BLaER1 treated with 17β-estradiol and CSF1 and Interleukin-3, amounts not matched to agents 10 nM and 100 nM (cell line): ENCODE data around the gene METAP1.

Source experiments
- H3K27ac ChIP-seq, 11 experiments: shearing (Covaris generic); formaldehyde crosslinking; 2 replicates each; pipeline ENCODE4 v1.8.1; 2022
- H3K27me3 ChIP-seq, 11 experiments: shearing (Covaris generic); formaldehyde crosslinking; 2 replicates each; pipeline ENCODE4 v1.8.1; 2022
- H3K36me3 ChIP-seq, 11 experiments: shearing (Covaris generic); formaldehyde crosslinking; 2 replicates each; pipeline ENCODE4 v1.8.1; 2022
- H3K4me1 ChIP-seq, 10 experiments: shearing (Covaris generic); formaldehyde crosslinking; 2 replicates each; pipeline ENCODE4 v1.8.1; 2022
- H3K4me2 ChIP-seq, 11 experiments: shearing (Covaris generic); formaldehyde crosslinking; 2 replicates each; pipeline ENCODE4 v1.8.1; 2022
- H3K4me3 ChIP-seq, 10 experiments: shearing (Covaris generic); formaldehyde crosslinking; 2 replicates each; pipeline ENCODE4 v1.8.1; 2022
- H3K9ac ChIP-seq, 11 experiments: shearing (Covaris generic); formaldehyde crosslinking; 2 replicates each; pipeline ENCODE4 v1.8.1; 2022
- H3K9me3 ChIP-seq, 11 experiments: shearing (Covaris generic); formaldehyde crosslinking; replicated peaks in 1 of 11; 2 replicates each; pipeline ENCODE4 v1.8.1; 2022
- H4K20me1 ChIP-seq, 11 experiments: shearing (Covaris generic); formaldehyde crosslinking; 2 replicates each; pipeline ENCODE4 v1.8.1; 2022
- Cebpa-rat ChIP-seq, 11 experiments: shearing (Covaris generic); IDR thresholded peaks; 2 replicates each; pipeline ENCODE4 v1.8.1; 2022

METAP1 gene

DNA sequence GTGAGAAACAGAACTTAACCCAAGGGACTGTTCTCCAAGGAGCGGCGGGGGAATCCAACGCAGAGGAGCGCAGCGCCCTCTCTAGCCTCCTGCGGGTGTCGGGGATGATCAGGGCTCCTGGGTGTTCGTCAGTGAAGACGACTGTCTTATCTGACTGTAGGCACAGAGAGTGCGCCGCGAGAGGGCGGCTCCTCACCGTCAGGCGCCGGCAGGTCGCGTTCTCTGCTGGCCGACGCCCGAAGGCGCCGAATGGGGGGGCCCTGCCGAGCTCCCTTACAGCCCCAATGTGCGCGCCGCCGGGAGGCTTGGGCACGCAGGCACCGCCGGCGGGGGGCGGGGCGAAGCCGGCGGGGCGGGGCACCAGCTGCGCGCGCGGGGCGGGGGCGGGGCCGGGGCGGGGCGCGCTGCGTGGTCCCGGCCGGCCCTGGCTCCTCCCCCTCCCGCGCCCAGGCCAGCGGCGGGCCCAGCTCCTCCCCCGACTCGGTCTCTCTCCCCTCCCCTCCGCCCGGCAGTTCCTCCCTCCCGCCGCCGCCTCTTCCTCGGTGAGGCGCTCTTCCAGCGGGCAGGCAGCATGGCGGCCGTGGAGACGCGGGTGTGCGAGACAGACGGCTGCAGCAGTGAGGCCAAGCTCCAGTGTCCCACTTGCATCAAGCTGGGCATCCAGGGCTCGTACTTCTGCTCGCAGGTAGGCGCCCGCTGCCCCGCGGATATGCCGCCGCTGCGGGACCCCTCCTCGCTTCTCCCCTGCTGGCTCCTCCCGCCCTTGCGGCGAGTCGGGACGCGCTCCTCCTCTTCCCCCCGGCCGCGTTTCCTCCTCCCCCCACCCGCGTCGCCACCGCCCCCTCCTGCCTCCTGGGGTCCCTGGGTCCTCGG, at the start of gene METAP1:
TSS of gene METAP1 (plus strand) at position 539 of the 873 bp plus-strand sequence. CDS start at position 572, 33 bp downstream.
- H3K36me3 ChIP-seq, result peaks cover 0 to 22% (median 12%) of the 10 kb centered on the region in 11 experiments; a peak in 11 of 22 replicates
- H3K4me1 ChIP-seq, result peaks cover 8 to 25% (median 21%) of the 10 kb centered on the region in 10 experiments
- peaks cover 0 to 18% (median 6%) of the 10 kb centered on the region in 11 experiments; a peak in 10 of 22 replicates for H3K9me3 ChIP-seq
- H4K20me1 ChIP-seq, result peaks cover 9 to 41% (median 25%) of the 10 kb centered on the region in 11 experiments; a peak in 17 of 22 replicates
- H3K27ac ChIP-seq, result peak within 1 kb of the TSS; percentile 78 to 97 (median 93)
- H3K4me2 ChIP-seq, result peak within 1 kb of the TSS; percentile 69 to 91 (median 83)
- H3K9ac ChIP-seq, result peak within 1 kb of the TSS; percentile 92 to 99 (median 95)
- peak within 1 kb of the TSS; percentile 90 to 100 (median 99) for H3K4me3 ChIP-seq
- TF ChIP-seq Cebpa-rat (IDR thresholded peaks at IDR 0.05), result no peak
- H3K27me3 ChIP-seq, result no peaks in the 10 kb centered on the region

GRCh38 chr4:98946359-98946758, 49.2 kb upstream of the METAP1 start:
- H3K4me1 ChIP-seq, result no peaks in the 10 kb centered on the region
- H3K27ac ChIP-seq, result no peak overlapping the region
- no peaks in the 10 kb centered on the region for H3K27me3 ChIP-seq
- H4K20me1 ChIP-seq, result no peaks in the 10 kb centered on the region
- H3K4me3 ChIP-seq, result no peak overlapping the region
- no peaks in the 10 kb centered on the region for H3K9me3 ChIP-seq
- no peaks in the 10 kb centered on the region for H3K36me3 ChIP-seq
- no peak overlapping the region for H3K4me2 ChIP-seq
- TF ChIP-seq Cebpa-rat (IDR thresholded peaks at IDR 0.05), result no peak
- H3K9ac ChIP-seq, result no peak overlapping the region

GRCh38 chr4:98950925-98951324, 44.6 kb upstream of the METAP1 start:
- Histone ChIP-seq H3K27ac (no peak overlapping the region), H3K9me3 (no peaks in the 10 kb centered on the region), H3K36me3 (no peaks in the 10 kb centered on the region), H3K4me3 (no peak overlapping the region), H3K4me1 (no peaks in the 10 kb centered on the region), H3K27me3 (no peaks in the 10 kb centered on the region), H3K9ac (no peak overlapping the region), H4K20me1 (no peaks in the 10 kb centered on the region), H3K4me2 (no peak overlapping the region)
- no peak for TF ChIP-seq Cebpa-rat (IDR thresholded peaks at IDR 0.05)

- no peaks in the 10 kb centered on the region for H3K36me3 ChIP-seq
- no peak overlapping the region for H3K4me3 ChIP-seq
- H4K20me1 ChIP-seq, result no peaks in the 10 kb centered on the region
- no peak overlapping the region for H3K27ac ChIP-seq
- TF ChIP-seq Cebpa-rat (IDR thresholded peaks at IDR 0.05), result no peak
- H3K9me3 ChIP-seq, result no peaks in the 10 kb centered on the region
- no peaks in the 10 kb centered on the region for H3K27me3 ChIP-seq
- no peak overlapping the region for H3K4me2 ChIP-seq
- H3K9ac ChIP-seq, result no peak overlapping the region
- no peaks in the 10 kb centered on the region for H3K4me1 ChIP-seq
Observed at GRCh38 chr4:98951710-98952109, 43.8 kb upstream of the METAP1 start.

GRCh38 chr4:98955229-98955628, 40.3 kb upstream of the METAP1 start:
- H3K27ac ChIP-seq, result no peak overlapping the region
- H3K9ac ChIP-seq, result no peak overlapping the region
- no peaks in the 10 kb centered on the region for H3K36me3 ChIP-seq
- no peak overlapping the region for H3K4me3 ChIP-seq
- H3K27me3 ChIP-seq, result no peaks in the 10 kb centered on the region
- no peak overlapping the region for H3K4me2 ChIP-seq
- H4K20me1 ChIP-seq, result no peaks in the 10 kb centered on the region
- TF ChIP-seq Cebpa-rat (IDR thresholded peaks at IDR 0.05), result no peak
- no peaks in the 10 kb centered on the region for H3K4me1 ChIP-seq
- H3K9me3 ChIP-seq, result no peaks in the 10 kb centered on the region

DNA sequence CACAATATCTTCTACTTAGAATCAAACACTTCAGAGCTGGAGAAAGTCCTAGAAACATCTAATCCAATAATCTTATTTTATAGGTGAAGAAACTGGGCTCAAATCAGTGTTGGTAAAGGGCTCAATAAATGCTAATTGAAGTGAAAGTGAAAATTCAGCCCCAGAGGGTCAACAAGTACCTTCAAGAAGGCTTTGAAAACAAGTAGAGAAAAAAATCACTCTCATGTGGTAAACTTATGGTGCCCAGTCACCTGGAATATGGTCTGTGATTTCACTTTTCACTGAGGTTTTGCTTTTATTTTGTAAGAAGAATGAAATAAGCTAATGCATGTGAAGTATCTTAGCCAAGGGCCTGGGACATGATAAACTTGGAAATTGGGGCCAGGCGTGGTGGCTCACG, 37.5 kb upstream of the METAP1 start:
- H3K4me1 ChIP-seq, result no peaks in the 10 kb centered on the region
- H3K27me3 ChIP-seq, result no peaks in the 10 kb centered on the region
- no peak overlapping the region for H3K4me2 ChIP-seq

GRCh38 chr4:98959411-98959810, 36.1 kb upstream of the METAP1 start:
- H3K9ac ChIP-seq, result no peak overlapping the region
- H3K4me1 ChIP-seq, result no peaks in the 10 kb centered on the region
- no peak overlapping the region for H3K27ac ChIP-seq
- no peaks in the 10 kb centered on the region for H3K27me3 ChIP-seq
- no peak overlapping the region for H3K4me2 ChIP-seq
- TF ChIP-seq Cebpa-rat (IDR thresholded peaks at IDR 0.05), result no peak
- H3K36me3 ChIP-seq, result no peaks in the 10 kb centered on the region
- no peak overlapping the region for H3K4me3 ChIP-seq
- H4K20me1 ChIP-seq, result no peaks in the 10 kb centered on the region
- no peaks in the 10 kb centered on the region for H3K9me3 ChIP-seq

More for the DNA sequence above, 37.5 kb upstream of the METAP1 start:
- H4K20me1 ChIP-seq, result no peaks in the 10 kb centered on the region
- H3K9me3 ChIP-seq, result no peaks in the 10 kb centered on the region
- H3K27ac ChIP-seq, result no peak overlapping the region
- no peak for TF ChIP-seq Cebpa-rat (IDR thresholded peaks at IDR 0.05)
- H3K4me3 ChIP-seq, result no peak overlapping the region
- no peak overlapping the region for H3K9ac ChIP-seq
- H3K36me3 ChIP-seq, result no peaks in the 10 kb centered on the region

DNA sequence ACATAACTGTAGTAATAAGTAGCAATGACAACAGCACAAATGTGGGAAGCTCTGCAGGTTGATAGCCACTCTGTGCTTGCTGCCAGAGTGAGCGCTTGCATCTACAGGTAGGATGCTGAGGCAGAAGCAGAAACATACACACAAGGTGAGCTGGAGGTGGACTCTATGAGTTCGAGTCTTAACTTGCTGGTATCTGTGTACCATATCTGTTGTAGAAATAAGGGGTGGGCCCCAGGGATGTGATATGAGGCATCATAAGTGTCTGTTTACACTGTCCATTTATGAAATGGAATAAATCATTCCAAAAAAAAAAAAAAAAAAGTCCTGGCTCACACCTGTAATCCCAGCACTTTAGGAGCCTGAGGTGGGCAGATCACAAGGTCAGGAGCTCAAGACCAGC, 33.8 kb upstream of the METAP1 start:
- H3K36me3 ChIP-seq, result no peaks in the 10 kb centered on the region

GRCh38 chr4:98963538-98964433, 31.7 kb upstream of the METAP1 start:
- H3K9ac ChIP-seq, result no peak overlapping the region
- H3K27ac ChIP-seq, result no peak overlapping the region
- no peak overlapping the region for H3K4me3 ChIP-seq
- H3K36me3 ChIP-seq, result no peaks in the 10 kb centered on the region
- no peaks in the 10 kb centered on the region for H3K9me3 ChIP-seq
- H4K20me1 ChIP-seq, result no peaks in the 10 kb centered on the region
- no peaks in the 10 kb centered on the region for H3K27me3 ChIP-seq
- H3K4me2 ChIP-seq, result no peak overlapping the region
- no peaks in the 10 kb centered on the region for H3K4me1 ChIP-seq
- TF ChIP-seq Cebpa-rat (IDR thresholded peaks at IDR 0.05), result no peak

More for the DNA sequence above, 33.8 kb upstream of the METAP1 start:
- Histone ChIP-seq H3K4me1 (no peaks in the 10 kb centered on the region), H4K20me1 (no peaks in the 10 kb centered on the region), H3K4me3 (no peak overlapping the region), H3K9ac (no peak overlapping the region), H3K27ac (no peak overlapping the region), H3K4me2 (no peak overlapping the region), H3K9me3 (no peaks in the 10 kb centered on the region), H3K27me3 (no peaks in the 10 kb centered on the region)
- TF ChIP-seq Cebpa-rat (IDR thresholded peaks at IDR 0.05), result no peak
